GM21825 (cell line): ENCODE measurements around the gene NUP93.
A peak's percentile ranks its signal among the peaks of the same experiment; 100 is the strongest.

Experiments used
- ATAC-seq: cut with Tn5 transposase; IDR thresholded peaks from one replicate; pipeline ENCODE4 v1.9.1; 2021; ENCODE audit warnings: mild to moderate bottlenecking, moderate library complexity; ENCODE audit not compliant: unreplicated experiment

NUP93 gene

GRCh38 chr16:56886296-56886695 is 156.4 kb downstream of the NUP93 start:
- no peak for ATAC-seq

DNA sequence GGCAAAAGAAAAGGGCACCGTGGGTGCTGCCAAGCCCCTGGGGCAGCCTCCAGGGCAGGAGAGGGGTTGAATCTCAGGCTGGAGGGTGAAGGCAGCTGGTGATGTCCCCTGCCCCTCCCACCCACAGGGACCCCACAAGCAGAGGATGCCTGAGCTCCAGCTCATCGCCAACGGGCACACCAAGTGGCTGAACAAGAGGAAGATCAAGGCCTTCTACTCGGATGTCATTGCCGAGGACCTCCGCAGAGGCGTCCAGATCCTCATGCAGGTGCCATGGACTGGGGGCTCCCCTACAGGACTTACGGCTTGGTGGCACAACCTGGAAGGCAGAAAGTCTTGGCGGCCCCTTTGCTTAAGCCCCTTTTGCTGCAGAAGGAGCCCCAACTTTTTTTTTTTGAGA is 156.9 kb downstream of the NUP93 start:
- no peak for ATAC-seq

DNA sequence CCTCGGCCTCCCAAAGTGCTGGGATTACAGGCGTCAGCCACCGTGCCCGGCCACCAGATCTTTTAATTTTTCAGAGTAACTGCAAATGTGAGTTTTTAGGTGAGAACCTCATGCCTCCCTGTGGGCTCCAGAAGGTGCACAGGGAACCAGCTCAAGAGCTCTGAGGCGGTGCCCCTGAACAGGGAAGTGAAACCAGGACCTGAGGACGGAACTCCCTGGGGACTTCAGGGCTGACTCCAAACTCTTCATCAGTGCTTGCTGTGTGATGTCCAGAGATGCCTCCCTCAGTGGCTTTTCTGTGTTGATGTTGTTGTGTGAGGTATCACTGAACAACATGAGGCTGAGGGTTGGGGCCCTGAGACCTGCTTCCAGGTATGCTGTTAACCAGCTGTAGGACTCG is 158.9 kb downstream of the NUP93 start:
- peak; percentile 72 for ATAC-seq

DNA sequence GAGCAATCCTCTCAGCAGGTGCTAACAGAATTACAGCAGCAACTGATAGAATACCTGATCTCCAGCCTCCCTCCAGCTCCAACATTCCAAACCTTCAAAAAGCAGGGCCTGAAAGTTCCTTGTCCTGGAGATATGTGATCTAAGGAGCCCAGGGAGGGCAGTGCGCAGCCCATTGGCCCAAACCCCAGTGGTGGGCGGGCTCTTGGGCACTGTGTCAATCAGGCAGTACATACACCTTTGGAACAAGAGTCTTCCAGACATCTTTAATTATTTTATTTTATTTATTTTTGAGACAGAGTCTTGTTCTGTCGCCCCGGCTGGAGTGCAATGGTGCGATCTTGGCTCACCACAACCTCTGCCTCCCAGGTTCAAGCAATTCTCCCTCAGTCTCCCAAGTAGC is 159.3 kb downstream of the NUP93 start:
- no peak for ATAC-seq

DNA sequence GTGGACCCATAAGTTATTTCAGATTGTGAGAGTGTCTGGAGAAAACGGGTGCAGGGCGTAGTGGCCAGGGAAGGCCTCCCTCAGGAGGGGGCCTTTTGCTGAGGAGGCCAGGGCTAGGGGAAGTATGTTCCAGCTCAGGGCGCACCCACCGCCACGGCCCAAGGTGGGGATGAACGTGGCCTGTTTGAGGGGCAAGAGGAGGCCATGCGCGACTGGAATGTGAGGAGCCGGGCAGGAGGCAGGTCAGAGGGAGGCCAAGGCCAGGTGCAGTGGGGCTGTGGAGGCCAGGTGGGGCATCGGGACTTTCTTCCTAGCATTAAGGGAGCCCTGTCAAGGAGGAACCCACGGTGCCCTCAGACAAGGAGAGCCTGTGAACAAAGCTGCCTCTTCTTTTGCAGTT is 161.8 kb downstream of the NUP93 start:
- no peak for ATAC-seq

DNA sequence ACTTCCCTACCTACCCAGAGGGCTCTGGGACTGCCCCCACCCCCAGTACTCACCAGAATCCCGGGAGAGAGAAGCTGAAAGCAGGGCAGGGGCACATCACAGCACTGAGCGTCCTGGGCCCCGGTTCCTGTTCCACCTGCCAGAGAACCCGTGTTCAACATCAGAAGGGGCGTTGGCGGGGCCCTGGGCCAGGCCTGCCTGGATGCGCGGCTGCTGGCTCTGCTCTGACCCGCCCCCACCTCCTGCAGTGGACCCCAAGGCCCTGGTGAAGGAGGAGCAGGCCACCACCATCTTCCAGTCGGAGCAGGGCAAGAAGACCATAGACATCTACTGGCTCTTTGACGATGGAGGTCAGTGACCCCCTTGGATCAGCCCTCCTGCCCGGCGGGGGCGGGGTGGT is 162.8 kb downstream of the NUP93 start:
- no peak for ATAC-seq

DNA sequence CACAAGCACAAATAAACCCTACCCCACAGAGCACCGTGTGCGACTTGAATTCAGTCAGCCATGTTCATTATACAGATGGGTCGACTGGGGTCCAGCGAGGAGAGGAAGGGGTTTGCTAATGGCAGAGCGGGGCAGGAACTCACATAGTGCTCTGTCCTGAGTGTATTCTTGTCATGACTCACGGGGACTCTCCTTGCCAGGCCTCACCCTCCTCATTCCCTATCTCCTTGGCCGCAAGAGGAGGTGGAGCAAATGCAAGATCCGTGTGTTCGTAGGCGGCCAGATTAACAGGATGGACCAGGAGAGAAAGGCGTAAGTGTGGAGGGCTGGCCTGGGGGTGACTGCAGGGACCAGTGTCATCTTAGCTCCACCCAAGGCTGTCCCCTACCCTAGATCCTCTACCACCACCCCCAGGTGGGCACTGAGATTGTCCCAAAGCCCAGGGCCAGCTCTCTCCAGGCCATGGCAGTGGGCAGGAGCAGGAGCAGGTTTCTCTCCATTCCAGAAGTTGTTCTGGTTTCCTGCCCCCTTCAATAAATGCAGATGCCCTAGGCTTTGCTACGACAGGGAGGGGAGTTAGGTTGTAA is 164.5 kb downstream of the NUP93 start:
- ATAC-seq, result no peak

DNA sequence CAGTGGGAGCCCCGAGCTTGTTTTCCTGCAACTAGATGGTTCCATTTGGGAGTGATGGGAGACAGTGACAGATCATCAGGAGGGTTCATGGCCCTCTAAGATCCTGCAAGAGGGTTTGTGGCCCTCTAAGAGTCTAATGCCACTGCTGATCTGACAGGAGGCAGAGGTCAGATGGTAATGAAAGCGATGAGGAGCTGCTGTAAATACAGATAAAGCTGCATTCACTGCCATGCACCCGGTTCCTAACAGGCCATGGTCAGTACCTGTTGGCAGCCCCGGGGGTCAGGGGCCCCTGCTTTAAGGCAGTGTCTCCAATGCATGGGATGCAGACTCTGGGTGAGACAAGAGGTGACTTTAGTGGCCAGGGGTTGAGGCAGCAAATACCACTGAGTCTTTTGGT is 165.9 kb downstream of the NUP93 start:
- no peak for ATAC-seq

- no peak for ATAC-seq
These were observed 166.3 kb downstream of the NUP93 start for GRCh38 chr16:56896244-56896643.

- no peak for ATAC-seq
These were observed 167.3 kb downstream of the NUP93 start for GRCh38 chr16:56897026-56897799.

- no peak for ATAC-seq
These were observed 168.9 kb downstream of the NUP93 start for GRCh38 chr16:56898847-56899246.
